GM18868 (cell line): Measurements from ENCODE around the gene VAMP3.

Source experiments
- ATAC-seq: cut with Tn5 transposase; IDR thresholded peaks from one replicate; pipeline ENCODE4 v1.9.1; 2021; ENCODE audit warnings: mild to moderate bottlenecking, moderate library complexity; ENCODE audit not compliant: unreplicated experiment

The VAMP3 gene, protein sequence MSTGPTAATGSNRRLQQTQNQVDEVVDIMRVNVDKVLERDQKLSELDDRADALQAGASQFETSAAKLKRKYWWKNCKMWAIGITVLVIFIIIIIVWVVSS

GRCh38 chr1:7770997-7771822 lies at the start of gene VAMP3:
VAMP3 (plus strand) TSS chr1:7771296; CDS start chr1:7771384, 88 bp downstream.
- ATAC-seq: no peak

GRCh38 chr1:7721940-7722669 lies 49.0 kb upstream of the VAMP3 start:
- ATAC-seq: no peak

DNA sequence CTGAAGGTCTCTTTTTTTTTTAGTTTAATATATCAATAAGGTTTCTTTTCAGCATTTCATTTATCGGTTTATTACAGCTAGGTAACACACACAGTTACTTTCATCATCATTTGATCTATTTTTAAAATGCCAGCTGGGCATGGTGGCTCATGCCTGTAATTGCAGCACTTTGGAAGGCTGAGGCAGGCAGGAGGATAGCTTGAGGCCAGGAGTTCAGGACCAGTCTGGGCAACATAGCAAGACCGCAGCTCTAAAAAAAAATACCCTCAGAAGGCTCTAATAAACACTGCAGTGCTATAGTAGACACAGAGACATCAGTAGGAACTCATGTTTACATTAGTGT lies 48.5 kb upstream of the VAMP3 start:
- no peak for ATAC-seq

GRCh38 chr1:7726623-7727022 lies 44.5 kb upstream of the VAMP3 start:
- ATAC-seq: no peak

GRCh38 chr1:7727809-7728471 lies 43.2 kb upstream of the VAMP3 start:
- no peak for ATAC-seq

DNA sequence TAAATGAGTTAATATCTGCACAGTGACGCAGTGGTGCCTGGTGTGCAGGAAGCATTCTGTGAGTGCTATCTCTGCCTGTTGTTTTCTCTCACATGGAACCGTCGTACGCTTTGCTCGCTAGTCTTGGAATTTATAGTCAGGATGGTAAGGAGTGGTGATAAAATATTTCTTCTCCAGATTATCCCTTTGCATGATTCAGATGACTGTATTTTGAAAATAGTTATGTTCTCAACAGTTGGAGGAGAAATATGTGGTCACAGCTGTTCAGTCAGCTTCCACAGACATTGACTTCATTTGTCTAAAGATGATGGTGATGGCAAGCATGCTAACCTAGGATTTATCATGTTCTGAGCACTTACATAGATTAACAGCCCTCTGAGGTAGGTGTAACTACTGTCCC lies 41.3 kb upstream of the VAMP3 start:
- no peak for ATAC-seq

DNA sequence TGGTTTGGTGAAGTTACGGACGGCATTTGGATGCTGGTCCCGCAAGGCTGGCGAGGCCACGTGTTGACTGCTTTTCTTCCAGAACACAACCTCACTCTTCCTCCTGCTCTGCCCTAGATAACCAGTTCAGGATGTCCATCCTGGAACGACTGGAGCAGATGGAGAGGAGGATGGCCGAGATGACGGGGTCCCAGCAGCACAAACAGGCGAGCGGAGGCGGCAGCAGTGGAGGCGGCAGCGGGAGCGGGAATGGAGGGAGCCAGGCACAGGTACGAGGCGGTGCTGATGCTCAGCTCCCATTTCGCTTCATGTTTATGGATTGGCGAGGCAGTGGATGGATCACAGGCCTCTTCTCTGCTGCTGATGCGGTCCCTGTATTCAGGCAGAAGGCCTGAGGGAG lies 38.8 kb upstream of the VAMP3 start:
- ATAC-seq: no peak

DNA sequence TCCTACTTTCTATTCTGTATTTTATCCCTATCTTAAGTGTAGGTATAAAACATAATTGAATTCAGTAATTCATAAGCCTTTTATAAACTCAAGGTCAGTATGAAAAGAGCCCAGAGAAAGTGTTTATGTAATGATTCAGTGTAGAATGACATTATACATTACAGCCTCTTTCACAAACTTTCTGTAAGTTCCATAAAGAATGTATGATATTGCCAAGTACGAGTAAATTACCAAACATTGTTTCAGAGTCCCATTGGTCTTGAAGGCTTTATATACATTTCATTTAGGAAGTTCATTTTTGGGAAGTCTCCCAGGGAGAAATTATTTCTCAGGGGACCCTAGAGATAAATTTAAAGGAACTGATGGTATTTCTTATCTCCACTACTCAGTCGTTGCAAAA lies 37.8 kb upstream of the VAMP3 start:
- ATAC-seq: no peak

GRCh38 chr1:7738044-7738443 lies 33.1 kb upstream of the VAMP3 start:
- no peak for ATAC-seq

DNA sequence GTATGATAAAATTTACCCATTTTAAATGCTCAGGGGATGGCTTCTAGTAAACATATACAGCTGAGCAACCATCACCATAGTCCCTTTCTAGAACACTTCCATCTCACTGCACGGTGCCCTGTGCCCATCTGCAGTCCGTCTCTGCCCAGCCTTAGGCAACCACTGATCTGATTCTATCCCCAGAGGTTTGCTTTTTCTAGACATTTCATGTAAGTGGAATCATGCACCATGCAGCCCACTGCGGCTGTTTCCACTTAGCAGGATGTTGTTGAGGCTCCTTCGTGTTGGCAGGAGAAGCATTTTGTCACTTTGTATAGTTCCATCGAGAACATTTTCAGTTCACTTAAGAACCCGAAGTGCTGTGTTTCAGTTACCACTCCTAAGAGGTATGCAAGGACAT lies 27.8 kb upstream of the VAMP3 start:
- ATAC-seq: no peak

DNA sequence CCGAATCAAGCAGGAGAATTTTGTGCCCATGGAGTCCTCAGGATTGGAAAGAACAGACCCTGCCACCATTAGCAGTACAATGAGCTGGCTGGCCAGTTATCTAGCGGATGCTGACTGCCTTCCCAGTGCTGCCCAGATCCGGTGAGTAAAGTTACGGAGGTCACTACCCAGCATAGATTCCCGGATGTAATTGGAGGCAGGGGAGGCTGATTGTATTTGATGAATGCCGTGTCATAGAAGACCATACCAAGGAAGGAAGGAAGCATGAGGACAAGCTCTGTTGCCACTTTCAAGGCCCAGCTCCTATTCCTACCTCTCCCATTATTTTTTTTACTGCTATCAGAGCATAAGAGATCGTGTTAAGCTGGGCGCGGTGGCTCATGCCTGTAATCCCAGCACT lies 26.2 kb upstream of the VAMP3 start:
- ATAC-seq: no peak

DNA sequence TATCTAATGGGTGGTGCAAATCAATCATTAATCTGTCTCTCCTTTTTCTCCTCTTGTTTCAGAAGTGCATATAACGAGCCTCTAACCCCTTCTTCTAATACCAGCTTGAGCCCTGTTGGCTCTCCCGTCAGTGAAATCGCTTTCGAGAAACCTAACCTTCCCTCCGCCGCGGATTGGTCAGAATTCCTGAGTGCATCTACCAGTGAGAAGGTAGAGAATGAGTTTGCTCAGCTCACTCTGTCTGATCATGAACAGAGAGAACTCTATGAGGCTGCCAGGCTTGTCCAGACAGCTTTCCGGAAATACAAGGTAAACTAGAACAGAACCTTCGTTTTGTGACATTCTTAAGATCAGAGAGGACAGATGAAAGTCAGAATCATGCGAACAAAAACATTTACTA lies 25.3 kb upstream of the VAMP3 start:
- ATAC-seq: no peak

- no peak for ATAC-seq
Observed at GRCh38 chr1:7747605-7748004, 23.5 kb upstream of the VAMP3 start.

DNA sequence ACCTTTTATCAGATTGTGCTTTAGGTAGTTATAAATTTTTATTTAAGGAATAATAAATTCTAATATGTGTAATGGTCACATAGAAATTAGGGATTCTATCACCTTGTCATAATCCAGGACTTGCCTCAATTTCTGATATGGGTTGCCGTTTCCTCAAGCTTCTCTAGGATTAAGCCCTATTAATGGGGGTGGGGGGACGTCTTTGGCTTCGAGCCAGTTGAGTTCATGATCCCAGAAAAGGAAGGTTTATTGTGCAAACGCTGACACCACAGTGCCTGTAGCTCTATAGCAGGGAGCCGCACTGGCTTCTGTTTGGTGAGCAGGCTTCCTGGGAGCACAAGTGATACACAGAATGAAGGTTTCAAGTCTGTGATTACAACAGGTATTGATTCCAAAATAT lies 22.0 kb upstream of the VAMP3 start:
- ATAC-seq: no peak

DNA sequence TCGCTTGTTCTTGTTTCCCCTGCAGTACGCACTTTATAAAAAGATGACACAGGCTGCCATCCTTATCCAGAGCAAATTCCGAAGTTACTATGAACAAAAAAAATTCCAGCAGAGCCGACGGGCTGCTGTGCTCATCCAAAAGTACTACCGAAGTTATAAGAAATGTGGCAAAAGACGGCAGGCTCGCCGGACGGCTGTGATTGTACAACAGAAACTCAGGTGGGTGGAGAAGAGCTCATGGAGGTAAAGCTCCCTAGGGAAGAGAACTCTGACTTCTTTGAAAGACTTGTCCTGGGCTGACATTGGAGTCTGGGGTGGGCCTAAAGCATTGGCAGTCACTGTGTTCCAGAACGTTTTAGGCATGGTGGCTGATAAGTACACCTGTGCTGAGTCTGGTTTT lies 19.9 kb upstream of the VAMP3 start:
- no peak for ATAC-seq

DNA sequence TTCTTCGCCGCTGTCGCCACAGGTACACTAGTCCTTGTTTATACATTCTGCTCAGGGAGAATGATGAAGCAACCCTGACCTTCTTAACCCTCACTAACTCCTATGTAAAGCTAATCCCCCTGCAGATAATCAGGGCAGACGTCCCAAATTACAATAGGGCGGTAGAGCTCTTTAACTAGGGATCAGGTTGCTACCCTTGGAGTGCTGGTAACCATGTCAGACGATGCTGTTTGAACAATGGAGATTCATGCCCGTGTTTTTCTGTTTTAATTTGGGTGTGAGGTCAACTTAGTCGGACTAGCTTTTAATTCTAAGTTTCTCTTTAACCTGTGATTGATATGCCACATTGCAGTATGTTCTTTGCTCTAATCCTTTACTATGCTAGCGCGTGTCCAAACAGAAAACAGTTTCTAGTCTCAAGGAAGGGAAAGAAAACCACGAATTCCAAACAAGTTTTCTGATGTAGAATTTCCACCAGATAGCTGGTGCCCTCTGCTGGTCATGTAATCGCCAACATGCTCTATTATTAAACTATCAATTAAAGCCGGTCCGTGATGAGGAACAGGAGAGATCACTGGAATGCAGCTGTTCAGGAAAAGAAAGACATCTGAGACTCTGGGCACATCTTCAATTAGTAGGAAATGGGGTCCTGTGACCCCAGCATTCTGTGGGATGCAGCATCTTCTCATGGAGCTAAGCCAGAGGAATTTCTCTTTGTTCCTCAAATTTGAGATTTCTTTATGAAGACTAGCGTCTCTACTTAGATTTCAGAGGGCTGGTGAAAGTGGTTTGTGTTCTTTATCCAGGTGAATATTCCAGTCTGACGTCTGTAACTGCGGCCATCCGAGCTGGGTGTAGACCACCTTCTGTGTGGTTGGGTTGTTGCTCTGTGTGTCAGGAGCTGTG lies 18.3 kb upstream of the VAMP3 start:
- no peak for ATAC-seq

- ATAC-seq: no peak
Observed at GRCh38 chr1:7753641-7754040, 17.5 kb upstream of the VAMP3 start.

GRCh38 chr1:7754234-7754633 lies 16.9 kb upstream of the VAMP3 start:
- no peak for ATAC-seq

DNA sequence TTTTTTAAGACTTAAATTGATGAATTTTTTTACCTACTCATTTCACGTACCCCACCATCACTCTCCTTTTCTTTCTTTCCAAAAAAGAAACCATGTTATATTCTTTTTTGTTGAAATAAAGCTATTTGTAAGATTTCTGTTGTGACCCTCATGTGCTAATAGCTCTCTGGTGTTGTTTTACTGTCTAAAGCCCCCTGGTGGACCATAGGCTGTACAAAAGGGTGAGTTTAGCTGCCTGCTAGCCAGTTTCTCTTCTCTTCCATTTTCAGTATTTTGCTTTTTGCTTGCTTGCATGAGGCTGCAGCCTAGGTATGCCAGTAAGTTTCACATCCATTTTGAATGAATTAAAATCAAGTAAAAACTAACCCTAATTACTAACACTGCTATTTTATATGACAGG lies 15.6 kb upstream of the VAMP3 start:
- ATAC-seq: no peak

DNA sequence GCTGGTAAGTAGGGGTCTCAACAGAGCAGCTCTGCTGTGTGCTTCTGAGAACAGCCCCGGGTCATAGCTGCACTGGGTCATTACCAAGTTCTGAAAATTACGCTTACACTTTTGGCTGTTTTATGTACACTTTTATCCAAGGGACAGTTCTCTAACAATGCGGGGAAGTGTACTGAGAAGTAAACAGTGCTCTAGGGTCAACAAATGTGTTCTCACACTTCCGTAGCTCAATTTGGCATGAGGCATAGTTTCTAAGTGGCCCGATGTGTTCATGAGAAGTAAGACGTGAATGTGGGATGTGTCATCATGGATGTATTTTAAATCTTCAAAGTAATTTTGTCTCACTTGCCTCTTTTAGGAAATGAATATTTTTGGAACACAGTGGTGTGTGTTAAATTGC lies 10.9 kb upstream of the VAMP3 start:
- ATAC-seq: no peak

GRCh38 chr1:7761103-7761502 lies 10.0 kb upstream of the VAMP3 start:
- no peak for ATAC-seq
